ENCODE results near the gene IL25. TPM values are rescaled to one million over a fixed set of nuclear protein-coding genes. Genes with fewer than 3 reads are reported as not detected.
"Not testable (repeated sequence)": the region's sequence is repeated elsewhere in the genome, so short reads cannot be mapped to it uniquely, and the experiment has no call there.

IL25 gene
- not detected in 2 replicates for total RNA-seq

GRCh38 chr14:23372509-23372908 lies at the start of gene IL25:
IL25 (plus strand) TSS chr14:23372809.
- no peak for DNase-seq

- no peak for DNase-seq
These were observed 48.7 kb upstream of the IL25 start for GRCh38 chr14:23323838-23324454.

- DNase-seq = no peak
These were observed 48.2 kb upstream of the IL25 start for GRCh38 chr14:23324455-23324846.

- no peak for DNase-seq
These were observed 47.6 kb upstream of the IL25 start for GRCh38 chr14:23324993-23325392.

GRCh38 chr14:23325746-23326145 lies 46.9 kb upstream of the IL25 start:
- DNase-seq = not testable (repeated sequence)

GRCh38 chr14:23326491-23327332 lies 45.9 kb upstream of the IL25 start:
- no peak for DNase-seq

- DNase-seq = peak; percentile 87
These were observed 44.5 kb upstream of the IL25 start for GRCh38 chr14:23327947-23328744.

GRCh38 chr14:23335623-23336022 lies 37.0 kb upstream of the IL25 start:
- no peak for DNase-seq

GRCh38 chr14:23339506-23340268 lies 32.9 kb upstream of the IL25 start:
- no peak for DNase-seq

GRCh38 chr14:23344481-23344880 lies 28.1 kb upstream of the IL25 start:
- no peak for DNase-seq

GRCh38 chr14:23345987-23346692 lies 26.5 kb upstream of the IL25 start:
- no peak for DNase-seq

- DNase-seq = no peak
These were observed 25.8 kb upstream of the IL25 start for GRCh38 chr14:23346693-23347405.

- no peak for DNase-seq
These were observed 25.0 kb upstream of the IL25 start for GRCh38 chr14:23347406-23348296.

- DNase-seq = no peak
These were observed 24.3 kb upstream of the IL25 start for GRCh38 chr14:23348297-23348655.

GRCh38 chr14:23349156-23349845 lies 23.3 kb upstream of the IL25 start:
- no peak for DNase-seq

- no peak for DNase-seq
These were observed 20.7 kb upstream of the IL25 start for GRCh38 chr14:23351681-23352505.

GRCh38 chr14:23352506-23353432 lies 19.8 kb upstream of the IL25 start, which contains the start of gene SLC22A17:
SLC22A17 (minus strand) TSS chr14:23352887.
- peak; percentile 54 for DNase-seq

GRCh38 chr14:23353433-23353780 lies 19.2 kb upstream of the IL25 start:
- DNase-seq = no peak
